ENCODE data around the gene PTPN13. TPM values are rescaled to one million over a fixed set of nuclear protein-coding genes. Genes with fewer than 3 reads are reported as not detected.

The PTPN13 gene
- total RNA-seq, 2 donors from 2014 or later: 9.1 to 26.7 TPM

- WGBS, 2 donors: 92 to 96% methylated on average over 2 of the region's 2 CpGs
- intact Hi-C loops (cut with DNase I): no loop called here
- TF ChIP-seq POLR2A (IDR thresholded peaks at IDR 0.05) (no peak), CTCF (IDR thresholded peaks at IDR 0.05) (no peak)
Observed at GRCh38 chr4:86670756-86671155, 76.6 kb downstream of the PTPN13 start.

GRCh38 chr4:86675548-86675947 is 81.4 kb downstream of the PTPN13 start:
- Histone ChIP-seq H3K36me3 (replicated peaks in 1 of 2; ENCODE audit: insufficient read depth in 1 of 2, low read depth in 2 of 2) (no peaks in the 10 kb centered on the region), H3K9me3 (no peaks in the 10 kb centered on the region), H3K4me1 (no peaks in the 10 kb centered on the region), H3K4me3 (no peak overlapping the region), H3K27ac (no peak overlapping the region), H3K27me3 (no peaks in the 10 kb centered on the region)
- 31 to 50% methylated on average over 1 of the region's 1 CpG for WGBS, 2 donors
- intact Hi-C loops (cut with DNase I): no loop called here
- no peak for TF ChIP-seq CTCF (IDR thresholded peaks at IDR 0.05)
- no peak for TF ChIP-seq POLR2A (IDR thresholded peaks at IDR 0.05)
- no peak for DNase-seq
- no peak for ATAC-seq

More at GRCh38 chr4:86670756-86671155, 76.6 kb downstream of the PTPN13 start:
- no peak for ATAC-seq
- no peak overlapping the region for H3K4me3 ChIP-seq
- H3K36me3 ChIP-seq (replicated peaks in 1 of 2; ENCODE audit: insufficient read depth in 1 of 2, low read depth in 2 of 2): no peaks in the 10 kb centered on the region
- no peaks in the 10 kb centered on the region for H3K9me3 ChIP-seq
- H3K4me1 ChIP-seq: no peaks in the 10 kb centered on the region
- no peak for DNase-seq
- no peak overlapping the region for H3K27ac ChIP-seq
- H3K27me3 ChIP-seq: no peaks in the 10 kb centered on the region

- ATAC-seq: no peak
- no peak for TF ChIP-seq POLR2A (IDR thresholded peaks at IDR 0.05)
- TF ChIP-seq CTCF (IDR thresholded peaks at IDR 0.05): no peak
- no peak overlapping the region for H3K27ac ChIP-seq
- no peak for DNase-seq
- H3K27me3 ChIP-seq: no peaks in the 10 kb centered on the region
- 84 to 86% methylated on average over 2 of the region's 2 CpGs for WGBS, 2 donors
- H3K4me1 ChIP-seq: no peaks in the 10 kb centered on the region
- H3K36me3 ChIP-seq (replicated peaks in 1 of 2; ENCODE audit: insufficient read depth in 1 of 2, low read depth in 2 of 2): no peaks in the 10 kb centered on the region
- intact Hi-C loops (cut with DNase I): no loop called here
- H3K4me3 ChIP-seq: no peak overlapping the region
- no peaks in the 10 kb centered on the region for H3K9me3 ChIP-seq
Observed at GRCh38 chr4:86678796-86679195, 84.7 kb downstream of the PTPN13 start.

GRCh38 chr4:86679441-86679840 is 85.3 kb downstream of the PTPN13 start:
- WGBS, 2 donors: 84 to 89% methylated on average over 2 of the region's 2 CpGs

More at GRCh38 chr4:86679441-86679840, 85.3 kb downstream of the PTPN13 start:
- TF ChIP-seq CTCF (IDR thresholded peaks at IDR 0.05) (no peak), POLR2A (IDR thresholded peaks at IDR 0.05) (no peak)
- DNase-seq: no peak
- no peaks in the 10 kb centered on the region for H3K27me3 ChIP-seq
- H3K9me3 ChIP-seq: no peaks in the 10 kb centered on the region
- no peaks in the 10 kb centered on the region for H3K4me1 ChIP-seq
- intact Hi-C loops (cut with DNase I): no loop called here
- ATAC-seq: no peak
- H3K27ac ChIP-seq: no peak overlapping the region
- H3K4me3 ChIP-seq: no peak overlapping the region
- no peaks in the 10 kb centered on the region for H3K36me3 ChIP-seq (replicated peaks in 1 of 2; ENCODE audit: insufficient read depth in 1 of 2, low read depth in 2 of 2)
